Activated effector memory CD4-positive, alpha-beta T cell treated with anti-CD3 and anti-CD28 coated beads, Interleukin-2, amount 50 U/mL, for 16 hours (primary cell): ENCODE measurements around the gene CFAP300.
A peak's percentile ranks its signal among the peaks of the same experiment; 100 is the strongest.

Source experiments
- DNase-seq: peaks from one replicate; pipeline ENCODE4 v3.0.0-alpha.2; 2020

CFAP300 gene

DNA sequence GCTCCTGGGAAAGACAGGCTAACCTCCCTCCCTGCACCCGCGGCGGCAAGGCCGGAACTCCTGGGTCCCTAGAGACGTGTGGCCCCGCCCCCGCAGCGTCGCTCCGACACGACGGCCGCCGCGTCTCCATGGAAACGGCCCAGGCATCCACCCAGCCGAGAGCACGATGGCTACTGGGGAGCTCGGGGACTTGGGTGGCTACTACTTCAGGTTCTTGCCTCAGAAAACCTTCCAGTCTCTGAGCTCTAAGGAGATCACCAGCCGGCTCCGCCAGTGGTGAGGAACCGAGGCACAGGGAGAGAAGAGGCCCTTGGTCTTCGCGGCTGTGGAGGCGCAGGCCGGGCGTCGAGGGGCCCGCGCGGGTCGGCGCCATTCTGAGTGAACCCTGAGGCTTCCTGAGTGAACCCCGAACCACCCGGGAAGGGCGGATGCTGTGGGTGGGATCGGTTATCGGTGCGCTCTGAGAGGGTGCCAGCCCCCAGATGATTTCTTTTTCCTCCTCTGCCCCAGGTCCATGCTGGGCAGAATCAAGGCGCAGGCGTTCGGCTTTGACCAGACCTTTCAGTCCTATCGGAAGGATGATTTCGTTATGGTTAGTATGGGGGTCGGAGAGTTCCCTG is at the start of gene CFAP300:
Gene CFAP300 (plus strand): TSS at position 133 of the 620 bp plus-strand sequence. CDS start 34 bp downstream, at position 167.
- DNase-seq = peak; percentile 80

DNA sequence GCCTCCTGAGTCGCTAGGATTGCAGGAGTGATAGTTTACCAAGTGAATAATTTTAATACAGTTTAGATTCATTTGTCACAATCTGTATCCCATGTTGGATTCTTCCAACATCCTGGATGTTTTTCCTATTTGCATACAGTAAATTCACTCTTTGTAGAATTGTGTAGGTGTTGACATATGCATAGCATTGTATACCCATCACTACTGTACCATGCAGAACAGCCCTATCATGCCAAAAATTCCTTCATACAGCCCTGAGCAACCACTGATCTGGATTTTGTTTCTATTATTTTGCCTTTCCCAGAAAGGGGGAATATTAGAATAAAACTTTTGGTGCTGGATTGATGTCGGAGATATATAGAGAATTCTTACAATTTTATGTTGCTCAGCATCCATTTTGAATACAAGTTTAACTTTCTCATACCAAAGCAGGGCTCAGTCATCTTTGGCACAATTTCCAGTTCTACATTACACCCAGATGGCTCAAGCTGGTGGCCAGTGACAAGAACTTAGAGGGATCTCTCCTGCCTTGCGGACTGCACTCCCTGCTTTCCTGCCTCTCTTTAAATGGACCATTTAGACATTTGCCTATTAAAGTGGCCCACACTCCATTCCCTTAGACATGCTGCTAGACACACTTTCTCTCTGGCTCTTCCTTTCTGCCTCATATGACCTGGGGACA is 45.4 kb upstream of the CFAP300 start:
- DNase-seq = no peak

DNA sequence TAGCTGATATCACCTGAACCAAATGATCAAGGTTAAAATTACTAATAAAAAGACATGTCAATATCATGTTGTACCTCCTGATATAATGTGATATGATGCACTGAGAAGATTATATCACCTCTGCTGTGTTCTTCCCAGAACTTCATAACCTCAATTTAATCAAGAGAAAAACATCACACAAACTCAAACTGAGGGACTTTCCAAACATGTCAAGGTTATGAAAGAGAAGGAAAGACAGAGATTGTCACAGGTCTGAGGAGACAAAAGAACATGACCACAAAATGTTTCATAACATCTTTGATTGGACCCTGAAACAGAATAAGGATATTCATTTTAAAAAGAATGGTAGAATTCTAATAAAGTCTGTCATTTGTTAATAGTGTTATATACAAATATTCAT is 43.0 kb upstream of the CFAP300 start:
- DNase-seq = no peak

DNA sequence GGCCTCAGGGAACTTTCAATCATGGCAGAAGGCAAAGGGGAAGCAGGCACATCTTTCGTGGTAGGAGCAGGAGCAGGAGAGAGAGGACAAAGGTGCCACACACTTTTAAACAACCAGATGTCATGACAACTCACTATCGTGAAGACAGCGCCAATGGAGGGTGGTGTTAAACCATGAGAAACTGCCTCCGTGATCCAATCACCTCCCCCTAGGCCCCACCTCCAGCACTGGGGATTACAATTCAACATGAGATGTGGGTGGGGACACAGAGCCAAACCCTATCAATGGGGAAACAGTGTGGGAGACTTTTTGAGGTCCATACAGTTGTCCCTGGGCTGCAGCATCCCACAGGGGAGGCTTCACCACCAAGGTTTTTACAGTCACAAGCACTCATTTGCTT is 41.9 kb upstream of the CFAP300 start:
- no peak for DNase-seq

GRCh38 chr11:102006835-102007566 is 40.2 kb upstream of the CFAP300 start:
- no peak for DNase-seq

- DNase-seq = no peak
Measured at GRCh38 chr11:102007567-102008437, 39.4 kb upstream of the CFAP300 start.

DNA sequence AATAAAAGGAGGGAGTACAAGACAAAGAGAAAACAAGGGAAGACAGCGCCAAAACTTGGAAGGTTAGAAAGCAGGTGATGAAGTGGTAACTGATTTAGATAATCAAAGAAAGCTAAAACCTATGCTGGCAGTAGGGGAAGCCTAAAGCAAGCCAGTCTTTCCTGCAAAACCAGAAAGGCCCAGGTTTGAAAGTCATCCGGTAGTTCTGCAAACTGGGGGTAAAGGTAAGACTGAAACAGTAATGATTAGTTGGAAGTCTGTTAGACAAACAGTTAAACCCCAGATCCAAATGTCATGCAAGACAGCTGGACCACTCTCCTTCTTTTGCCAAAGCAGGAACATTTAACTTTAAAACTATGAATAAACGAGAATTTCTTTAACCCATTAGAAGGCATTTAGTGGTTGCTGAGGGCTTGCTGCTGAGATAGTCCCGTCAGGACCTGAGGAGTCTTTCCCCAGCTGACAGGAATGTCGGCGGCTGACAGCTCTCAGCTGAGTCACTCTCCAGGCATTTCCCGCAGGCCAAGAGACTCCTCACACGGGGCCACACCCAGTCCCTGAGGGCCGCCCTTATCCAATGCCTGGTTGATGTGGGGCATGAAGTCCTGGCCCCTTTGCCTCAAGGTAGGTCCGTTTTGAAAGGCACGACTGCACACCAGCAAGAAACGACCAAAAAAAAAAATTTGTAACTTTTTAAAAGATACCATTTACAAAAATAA is 36.3 kb upstream of the CFAP300 start:
- DNase-seq = no peak

- DNase-seq = no peak
Measured at GRCh38 chr11:102012946-102013345, 34.3 kb upstream of the CFAP300 start.

DNA sequence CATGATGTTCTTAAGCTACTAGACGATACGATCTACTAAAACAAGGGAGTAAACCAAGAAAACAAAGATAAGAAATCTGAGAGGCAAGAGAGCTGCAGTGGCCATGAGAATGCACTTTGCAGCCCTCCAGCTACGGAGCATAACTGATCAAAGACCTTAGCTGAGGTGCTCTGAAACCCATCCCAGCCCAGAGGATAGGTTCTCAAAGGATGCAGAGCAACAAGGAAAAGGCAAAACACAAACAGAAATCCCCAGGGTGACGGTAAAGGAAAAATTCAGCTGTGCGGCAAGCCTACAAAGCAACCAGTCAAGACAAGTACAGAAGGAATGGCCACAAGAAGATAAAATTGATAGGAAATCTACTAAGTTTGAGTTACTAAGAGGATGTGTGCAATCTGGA is 32.5 kb upstream of the CFAP300 start:
- DNase-seq = no peak

- DNase-seq = no peak
Measured at GRCh38 chr11:102017026-102017425, 30.2 kb upstream of the CFAP300 start.

DNA sequence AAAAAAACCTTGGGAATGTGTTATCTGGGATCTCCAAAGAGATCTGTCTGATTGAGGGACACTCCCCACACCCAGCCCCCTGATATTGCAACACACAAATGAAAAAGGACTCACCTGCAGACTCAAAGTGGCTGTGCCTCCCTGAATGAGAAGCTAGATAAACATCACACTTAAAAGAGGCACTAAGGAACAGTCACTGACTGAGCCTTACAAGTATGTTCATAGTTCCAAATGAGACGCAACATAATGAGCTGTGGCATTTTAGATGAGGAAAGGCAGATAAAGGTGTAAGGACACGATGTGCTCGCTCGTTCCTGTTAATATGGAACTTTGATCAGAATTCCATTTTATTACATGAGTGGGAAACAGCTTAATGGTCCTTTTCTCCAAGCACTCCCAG is 21.0 kb upstream of the CFAP300 start:
- no peak for DNase-seq

DNA sequence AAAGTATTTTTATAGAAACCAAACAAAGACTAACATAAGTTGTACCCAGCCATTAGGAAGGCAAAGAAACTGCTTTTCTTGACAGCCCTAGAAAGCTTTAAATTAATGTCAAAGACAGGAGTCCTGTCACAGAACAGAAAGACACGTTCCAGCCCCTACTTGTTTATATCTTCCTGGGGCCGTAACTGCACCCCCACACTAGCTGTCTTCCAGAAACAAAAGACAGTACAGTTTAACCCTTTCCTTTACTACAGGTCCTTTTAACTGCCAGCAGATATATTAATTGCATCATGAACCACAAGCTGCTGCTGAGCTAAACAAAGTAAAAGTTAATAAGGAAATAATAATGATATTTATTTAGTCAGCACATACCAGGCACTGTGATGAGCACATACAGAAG is 20.3 kb upstream of the CFAP300 start:
- DNase-seq = no peak

GRCh38 chr11:102036757-102037156 is 10.5 kb upstream of the CFAP300 start:
- no peak for DNase-seq

GRCh38 chr11:102046841-102047240 is 396 bp upstream of the CFAP300 start:
- DNase-seq = no peak

DNA sequence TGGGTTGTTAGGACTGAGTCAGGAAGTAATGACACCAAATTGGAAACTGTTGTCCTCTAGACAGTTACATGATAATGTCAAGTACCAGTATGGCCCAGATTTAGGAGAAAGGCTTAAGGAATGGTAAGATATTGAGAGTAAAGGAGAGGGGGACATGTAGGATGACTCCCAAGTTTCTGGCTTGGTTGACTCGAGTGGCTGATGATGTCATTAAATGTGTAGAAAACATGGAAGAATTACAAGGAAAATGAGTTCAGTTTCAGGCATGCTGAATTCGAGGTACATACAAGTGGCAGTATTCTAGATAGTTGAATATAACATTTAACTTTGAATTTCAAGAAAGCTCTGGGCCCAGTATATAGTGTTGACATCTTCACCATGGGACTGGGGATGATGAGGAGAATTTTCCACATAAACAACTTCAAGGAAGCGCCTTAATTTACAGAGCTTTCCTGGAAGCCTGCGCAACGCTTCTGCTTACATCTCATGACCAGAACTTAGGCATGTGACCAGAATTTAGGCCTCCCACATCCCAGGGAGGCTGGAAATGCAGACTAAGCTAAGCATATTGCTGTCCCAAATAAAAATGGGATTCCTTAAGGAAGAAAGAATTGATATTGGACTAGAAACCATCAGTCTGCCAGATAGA is 3.8 kb downstream of the CFAP300 start:
- DNase-seq = no peak

DNA sequence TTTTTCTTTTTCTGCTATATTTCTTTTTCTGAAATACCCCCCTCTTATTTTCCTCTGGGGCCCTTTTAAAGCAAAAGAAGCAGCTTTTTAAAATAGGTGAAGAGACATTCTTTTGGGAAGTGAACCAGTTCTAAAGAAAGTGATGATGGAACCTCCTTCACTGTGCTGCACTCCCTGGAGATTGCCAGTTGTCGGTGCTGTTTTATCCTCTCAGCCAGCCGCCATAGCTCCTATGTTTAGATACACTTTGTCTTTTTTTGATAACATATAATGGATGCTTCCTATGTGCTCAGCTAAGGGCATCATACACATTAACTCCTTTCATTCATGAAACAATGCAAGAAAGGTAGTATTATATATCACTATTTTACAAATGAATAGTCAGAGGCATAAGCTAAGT is 14.0 kb downstream of the CFAP300 start:
- DNase-seq = no peak

DNA sequence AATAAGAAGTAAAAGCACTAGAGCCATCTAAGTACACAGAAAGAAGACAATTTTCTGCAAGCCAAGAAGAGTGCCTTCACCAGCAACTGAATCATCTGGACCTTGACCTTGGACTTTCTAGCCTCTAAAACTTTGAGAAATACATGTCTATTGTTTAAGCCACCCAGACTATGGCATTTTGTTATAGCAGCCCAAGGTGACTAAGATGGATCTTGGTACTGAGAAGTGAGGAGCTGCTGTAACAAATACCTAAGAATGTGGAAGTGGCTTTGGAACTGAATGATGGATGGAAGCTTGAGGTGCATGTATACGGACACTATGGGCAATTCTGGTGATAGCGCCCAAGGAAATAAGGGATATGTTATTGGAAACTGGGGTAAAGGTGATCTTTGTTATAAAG is 14.9 kb downstream of the CFAP300 start:
- no peak for DNase-seq

DNA sequence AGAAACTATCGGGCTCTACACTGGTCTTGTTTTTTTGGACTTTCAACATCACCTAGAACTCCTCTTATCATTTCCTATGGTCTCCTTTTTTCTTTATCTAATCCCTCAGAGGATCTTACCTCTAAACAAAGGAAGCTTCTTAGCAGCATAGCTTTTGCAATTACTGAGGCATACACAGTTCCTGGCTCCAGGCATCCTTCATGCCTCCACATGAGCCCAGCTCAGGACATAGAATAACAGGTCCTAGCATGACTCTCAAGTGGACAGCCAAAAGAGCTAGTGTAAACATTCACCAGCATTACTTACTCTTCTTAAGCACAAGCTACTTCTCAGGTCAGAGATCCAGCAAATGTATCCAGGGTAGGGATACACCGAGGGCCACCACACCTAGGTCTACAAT is 17.1 kb downstream of the CFAP300 start:
- DNase-seq = no peak

- no peak for DNase-seq
Measured at GRCh38 chr11:102070766-102071165, 23.5 kb downstream of the CFAP300 start.

DNA sequence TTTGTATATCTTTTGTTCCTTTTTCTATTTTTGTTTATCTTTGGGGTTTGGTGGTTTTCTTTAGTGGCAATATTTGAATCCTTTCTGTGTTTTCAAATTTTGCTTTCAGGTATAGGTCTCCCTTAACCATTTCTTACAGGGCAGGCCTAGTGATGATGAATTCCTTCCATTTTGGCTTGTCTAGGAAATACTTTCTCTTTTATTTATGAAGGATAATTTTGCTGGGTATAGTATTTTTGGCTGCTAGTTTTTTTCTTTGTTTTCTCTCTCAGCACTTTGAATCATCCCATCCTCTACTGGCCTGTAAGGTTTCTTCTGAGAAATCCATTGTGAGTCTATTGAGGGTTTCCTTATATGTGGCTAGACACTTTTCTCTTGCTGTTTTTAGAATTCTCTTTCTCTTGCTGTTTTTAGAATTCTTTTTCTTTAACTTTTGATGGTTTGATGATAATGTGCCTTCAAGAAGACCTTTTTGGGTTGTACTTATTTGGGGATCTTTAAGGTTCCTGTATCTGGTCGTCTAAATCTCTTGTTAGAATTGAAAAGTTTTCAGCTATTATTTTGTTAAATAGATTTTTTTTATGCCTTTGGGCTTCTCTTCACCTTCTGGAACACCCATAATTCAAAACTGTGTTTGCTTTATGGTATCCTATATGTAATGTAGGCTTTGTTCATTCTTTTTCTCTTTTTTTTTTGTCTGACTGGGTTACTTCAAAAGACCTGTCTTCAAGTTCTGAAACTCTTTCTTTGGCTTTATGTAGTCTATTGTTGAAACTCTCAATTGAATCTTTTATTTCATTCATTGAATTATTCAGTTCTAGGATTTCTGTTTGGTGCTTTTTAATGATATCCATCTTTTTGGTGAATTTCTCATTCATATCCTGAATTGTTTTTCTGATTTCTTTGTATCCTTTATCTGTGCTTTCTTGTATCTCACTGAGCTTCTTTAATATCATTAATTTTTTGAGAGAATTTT is 24.5 kb downstream of the CFAP300 start:
- DNase-seq = no peak

DNA sequence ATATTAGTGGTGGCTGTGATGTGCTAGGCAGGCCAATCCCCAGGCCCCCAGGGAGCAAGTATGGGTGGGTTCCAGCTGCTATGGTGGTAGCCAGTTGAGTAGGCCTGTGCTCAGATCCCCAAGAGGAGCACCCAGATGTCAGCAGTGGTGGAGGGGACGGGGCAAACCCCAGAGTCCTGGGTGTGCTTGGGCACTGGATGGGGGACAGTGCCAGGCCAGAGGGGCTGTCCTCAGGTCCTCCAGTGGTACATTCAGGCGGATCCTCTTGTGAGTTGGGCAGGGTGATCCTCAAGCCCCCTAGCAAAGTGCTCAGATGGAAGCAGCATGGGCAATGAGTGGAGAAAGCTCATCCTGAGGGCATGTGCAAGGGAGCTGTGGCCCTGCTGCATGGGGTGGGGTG is 26.0 kb downstream of the CFAP300 start:
- DNase-seq = no peak
